DND-41 (cell line): ENCODE measurements around the gene SNX27.

ENCODE experiments used
- ATAC-seq: fragments of 200-7000 bp; cut with Tn5 transposase; 3 replicates; pipeline ENCODE4 v1.9.1; 2021; ENCODE audit warnings: low read depth; ENCODE audit not compliant: insufficient read depth
- DNase-seq: peaks from one replicate; pipeline ENCODE4 v3.0.0-alpha.2; 2020
- H2AFZ ChIP-seq: 2 replicates; pipeline ENCODE4 v1.6.0; 2012; ENCODE audit warnings: low read depth, low read length
- H3K27ac ChIP-seq: 2 replicates; pipeline ENCODE4 v1.5.1; 2012; ENCODE audit warnings: low read length, inconsistent platforms
- H3K27me3 ChIP-seq: fragments of 200-600 bp; sonication (generic); 2 replicates; pipeline ENCODE4 v1.6.0; 2012; ENCODE audit warnings: low read length, mild to moderate bottlenecking, inconsistent platforms; ENCODE audit not compliant: insufficient read depth, poor library complexity
- H3K36me3 ChIP-seq: 2 replicates; pipeline ENCODE4 v1.5.1; 2012; ENCODE audit warnings: low read length, inconsistent platforms; ENCODE audit not compliant: insufficient read depth
- H3K4me1 ChIP-seq: 2 replicates; pipeline ENCODE4 v1.5.1; 2012; ENCODE audit warnings: mild to moderate bottlenecking, low read length; ENCODE audit not compliant: insufficient read depth
- H3K4me2 ChIP-seq: 2 replicates; pipeline ENCODE4 v1.6.0; 2012; ENCODE audit warnings: mild to moderate bottlenecking, moderate library complexity, low read length, inconsistent platforms; ENCODE audit not compliant: insufficient read depth
- H3K4me3 ChIP-seq, 2 experiments: fragments of 200-600 bp in 1 of 2; shearing (Covaris generic) in 1 of 2; 2 replicates each; pipeline ENCODE4 v1.5.1; 2012 to 2016; ENCODE audit warnings: inconsistent platforms in 2 of 2, low read length in 2 of 2, mild to moderate bottlenecking in 2 of 2, low read depth in 1 of 2, moderate library complexity in 1 of 2
- H3K79me2 ChIP-seq: 2 replicates; pipeline ENCODE4 v1.6.0; 2012; ENCODE audit warnings: low read length, inconsistent platforms; ENCODE audit not compliant: insufficient read depth
- H3K9ac ChIP-seq: 2 replicates; pipeline ENCODE4 v1.6.0; 2012; ENCODE audit warnings: low read depth, mild to moderate bottlenecking, inconsistent platforms, low read length, moderate library complexity
- H3K9me3 ChIP-seq: 2 replicates; pipeline ENCODE4 v1.5.1; 2012; ENCODE audit warnings: low read length, moderate library complexity, mild to moderate bottlenecking, inconsistent platforms; ENCODE audit not compliant: insufficient read depth, severe bottlenecking
- H4K20me1 ChIP-seq: 2 replicates; pipeline ENCODE4 v1.6.0; 2012; ENCODE audit warnings: low read length; ENCODE audit not compliant: insufficient read depth
- EZH2 ChIP-seq: IDR thresholded peaks from 3 replicates; pipeline ENCODE4 v1.6.1; 2012; ENCODE audit warnings: borderline replicate concordance, low read depth, mild to moderate bottlenecking, moderate library complexity, low read length, inconsistent platforms; ENCODE audit not compliant: severe bottlenecking
- TF ChIP-seq, protein P1 (sequence below): IDR thresholded peaks from 2 replicates; pipeline ENCODE4 v1.5.1; 2012; ENCODE audit warnings: borderline replicate concordance, low read length, moderate library complexity, mild to moderate bottlenecking; ENCODE audit not compliant: poor library complexity, severe bottlenecking; ENCODE audit errors: extremely low read depth

SNX27 gene

DNA sequence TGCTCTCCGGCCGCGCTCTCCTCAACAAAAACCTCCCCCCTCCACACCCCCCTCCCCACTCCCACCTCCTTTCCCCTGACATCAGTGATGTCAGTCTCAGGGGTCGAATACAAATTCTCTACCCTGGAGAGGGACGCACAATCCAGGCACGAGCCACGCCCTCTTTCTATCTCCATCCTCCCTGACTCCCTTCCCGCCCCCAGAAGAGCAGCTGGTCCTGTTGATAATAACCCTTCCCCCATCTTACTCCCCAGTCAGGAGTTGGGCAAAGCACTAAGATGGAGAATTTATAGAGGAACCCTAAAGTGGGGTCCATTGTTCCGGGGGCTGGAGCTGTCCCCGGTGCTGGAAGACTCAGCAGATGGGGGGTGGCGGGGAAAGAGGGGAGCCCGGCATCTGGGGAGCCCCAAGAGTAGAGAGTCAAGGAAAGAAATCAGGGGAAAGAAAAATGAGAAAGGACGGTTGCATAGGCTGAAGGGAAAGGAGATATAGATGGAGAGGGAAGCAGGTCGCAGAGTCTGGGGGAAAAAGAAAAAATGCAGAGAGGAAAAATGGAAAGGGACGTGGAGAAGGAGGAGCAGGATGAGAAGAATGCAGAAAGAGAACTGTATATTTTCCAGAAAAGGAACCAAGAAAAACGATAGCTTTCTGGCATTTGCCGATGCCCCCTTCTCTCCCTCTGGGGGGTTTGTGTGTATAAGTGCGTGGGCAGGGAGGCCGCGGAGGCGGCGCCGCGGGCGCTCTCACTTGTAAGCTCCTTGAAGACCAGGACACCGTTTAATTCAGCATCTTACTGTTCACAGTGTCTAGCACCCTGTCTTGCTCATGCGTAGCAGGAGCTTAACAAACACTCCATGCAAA is 105.2 kb downstream of the SNX27 start, which contains the start of gene CELF3:
Gene CELF3, minus strand, starts transcription at position 33 of the 861 bp plus-strand sequence. CDS start 783 bp downstream, outside the sequence.
- no peak for TF ChIP-seq EZH2
- TF ChIP-seq, protein P1, sequence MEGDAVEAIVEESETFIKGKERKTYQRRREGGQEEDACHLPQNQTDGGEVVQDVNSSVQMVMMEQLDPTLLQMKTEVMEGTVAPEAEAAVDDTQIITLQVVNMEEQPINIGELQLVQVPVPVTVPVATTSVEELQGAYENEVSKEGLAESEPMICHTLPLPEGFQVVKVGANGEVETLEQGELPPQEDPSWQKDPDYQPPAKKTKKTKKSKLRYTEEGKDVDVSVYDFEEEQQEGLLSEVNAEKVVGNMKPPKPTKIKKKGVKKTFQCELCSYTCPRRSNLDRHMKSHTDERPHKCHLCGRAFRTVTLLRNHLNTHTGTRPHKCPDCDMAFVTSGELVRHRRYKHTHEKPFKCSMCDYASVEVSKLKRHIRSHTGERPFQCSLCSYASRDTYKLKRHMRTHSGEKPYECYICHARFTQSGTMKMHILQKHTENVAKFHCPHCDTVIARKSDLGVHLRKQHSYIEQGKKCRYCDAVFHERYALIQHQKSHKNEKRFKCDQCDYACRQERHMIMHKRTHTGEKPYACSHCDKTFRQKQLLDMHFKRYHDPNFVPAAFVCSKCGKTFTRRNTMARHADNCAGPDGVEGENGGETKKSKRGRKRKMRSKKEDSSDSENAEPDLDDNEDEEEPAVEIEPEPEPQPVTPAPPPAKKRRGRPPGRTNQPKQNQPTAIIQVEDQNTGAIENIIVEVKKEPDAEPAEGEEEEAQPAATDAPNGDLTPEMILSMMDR: no peak
- Histone ChIP-seq H3K9me3 (no peaks in the 10 kb centered on the region), H3K27me3 (peaks cover 33% of the 10 kb centered on the region), H3K36me3 (no peaks in the 10 kb centered on the region), H2AFZ (no peak within 1 kb of the TSS), H4K20me1 (no peaks in the 10 kb centered on the region), H3K9ac (no peak within 1 kb of the TSS), H3K4me3 (no peak within 1 kb of the TSS), H3K4me2 (no peak within 1 kb of the TSS), H3K79me2 (no peaks in the 10 kb centered on the region), H3K4me1 (peaks cover 7% of the 10 kb centered on the region), H3K27ac (no peak within 1 kb of the TSS)
- ATAC-seq: no peak
- DNase-seq: peak; percentile 16

DNA sequence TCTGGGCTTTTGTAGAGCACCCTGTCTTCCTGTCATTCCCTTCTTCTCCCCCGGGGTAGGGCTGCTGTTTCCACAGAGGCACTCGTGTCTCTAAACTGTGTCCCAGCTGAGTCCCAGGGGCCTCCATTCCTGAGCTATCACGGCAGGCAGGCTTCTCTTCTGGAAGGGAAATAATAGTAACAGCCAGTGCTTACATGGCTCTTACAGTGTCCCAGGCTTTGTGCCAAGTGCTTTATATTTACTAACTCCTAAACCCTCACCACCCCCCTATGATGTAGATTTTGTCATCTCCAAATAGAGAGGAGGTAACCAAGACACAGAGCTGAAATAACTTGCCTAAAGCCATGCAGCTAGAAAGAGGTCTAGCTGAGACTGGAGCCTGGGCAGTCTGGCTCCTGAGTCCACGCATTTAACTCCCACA is 106.2 kb downstream of the SNX27 start:
- H3K4me2 ChIP-seq: no peak overlapping the region
- TF ChIP-seq EZH2: no peak
- TF ChIP-seq, protein P1: no peak
- no peak for ATAC-seq
- H3K4me1 ChIP-seq: peaks cover 7% of the 10 kb centered on the region
- H3K27ac ChIP-seq: no peak overlapping the region
- no peaks in the 10 kb centered on the region for H4K20me1 ChIP-seq
- no peaks in the 10 kb centered on the region for H3K9me3 ChIP-seq
- no peak overlapping the region for H3K9ac ChIP-seq
- H3K36me3 ChIP-seq: no peaks in the 10 kb centered on the region
- no peak for DNase-seq
- H2AFZ ChIP-seq: no peak overlapping the region
- H3K79me2 ChIP-seq: no peaks in the 10 kb centered on the region
- H3K4me3 ChIP-seq: no peak overlapping the region
- peaks cover 37% of the 10 kb centered on the region for H3K27me3 ChIP-seq

DNA sequence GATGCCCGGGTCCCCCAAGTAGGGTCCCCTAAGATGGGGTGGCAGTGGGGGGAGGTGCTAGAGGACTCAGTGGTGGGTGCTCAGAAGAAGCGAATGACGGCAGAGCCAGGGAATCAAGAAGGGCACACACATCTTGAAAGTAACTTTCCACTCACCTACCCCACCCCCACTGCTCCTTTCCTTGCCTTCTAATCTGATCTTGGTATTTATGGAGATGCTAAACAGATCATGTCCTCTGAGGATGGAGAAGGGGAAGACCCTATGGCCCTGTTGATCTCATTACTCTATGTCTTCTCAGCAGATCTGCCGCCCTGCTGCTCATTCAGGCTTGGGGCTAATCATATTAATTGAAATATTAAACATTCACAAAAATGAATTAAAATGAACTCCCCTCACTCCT is 106.8 kb downstream of the SNX27 start:
- Histone ChIP-seq H3K27me3 (peaks cover 35% of the 10 kb centered on the region), H3K4me2 (no peak overlapping the region), H4K20me1 (no peaks in the 10 kb centered on the region), H3K36me3 (no peaks in the 10 kb centered on the region), H3K9ac (no peak overlapping the region), H3K27ac (no peak overlapping the region), H3K4me3 (no peak overlapping the region), H3K4me1 (peaks cover 7% of the 10 kb centered on the region), H2AFZ (no peak overlapping the region), H3K9me3 (no peaks in the 10 kb centered on the region), H3K79me2 (no peaks in the 10 kb centered on the region)
- DNase-seq: no peak
- no peak for TF ChIP-seq EZH2
- TF ChIP-seq, protein P1: no peak
- no peak for ATAC-seq

DNA sequence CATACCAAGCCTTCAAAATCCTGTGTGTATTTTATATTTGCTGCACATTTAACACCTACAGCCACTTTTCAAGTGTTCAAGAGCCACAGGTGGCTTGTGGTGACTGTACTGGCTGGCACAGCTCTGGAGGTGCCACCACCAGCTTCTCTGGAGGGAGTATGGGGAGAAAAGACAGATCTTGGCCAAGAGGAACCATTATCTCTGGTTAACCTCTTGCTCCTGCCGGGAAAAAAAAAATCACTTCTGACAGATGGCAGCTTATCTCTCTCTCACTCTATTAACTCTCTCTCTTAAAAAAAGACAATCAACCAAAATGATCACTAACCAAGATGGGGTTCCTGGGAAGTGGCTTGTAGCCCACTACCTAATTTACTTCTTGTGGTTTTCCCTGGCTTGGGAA is 108.3 kb downstream of the SNX27 start:
- Histone ChIP-seq H4K20me1 (no peaks in the 10 kb centered on the region), H3K36me3 (no peaks in the 10 kb centered on the region), H3K27ac (no peak overlapping the region), H3K9me3 (no peaks in the 10 kb centered on the region), H2AFZ (no peak overlapping the region), H3K4me3 (no peak overlapping the region), H3K27me3 (peaks cover 26% of the 10 kb centered on the region), H3K79me2 (no peaks in the 10 kb centered on the region), H3K4me2 (no peak overlapping the region), H3K9ac (no peak overlapping the region), H3K4me1 (peaks cover 7% of the 10 kb centered on the region)
- DNase-seq (no peak), ATAC-seq (peak; percentile 36; the same call in 1 of the 3 replicates)
- TF ChIP-seq, protein P1: no peak
- no peak for TF ChIP-seq EZH2
